GM12878 (cell line): Measurements from ENCODE around the gene CTNNA3. TPM values are rescaled to one million over a fixed set of nuclear protein-coding genes. Genes with fewer than 3 reads are reported as not detected.

ENCODE experiments used
- ATAC-seq: fragments of 200-7000 bp; cut with Tn5 transposase; 3 replicates; pipeline ENCODE4 v1.9.1; 2020; ENCODE audit warnings: mild to moderate bottlenecking, moderate library complexity
- BruUV-seq: library from RNA; stranded (reverse); fragments of 400-500 nt; replicated peaks from 2 replicates; lab custom pipeline; 2021; lab: Mats Ljungman, UMichigan
- CTCF ChIA-PET: fragments of 300-600 bp; sonication (Branson Sonifier 250); formaldehyde crosslinking; extraction: SDS; loops from one replicate; lab custom pipeline; 2021; ENCODE audit warnings: inconsistent platforms; lab: Yijun Ruan, JAX
- POLR2A ChIA-PET: fragments of 350-600 bp; formaldehyde crosslinking; extraction: SDS; loops from one replicate; lab custom pipeline; 2021; ENCODE audit warnings: inconsistent platforms; lab: Charles Lee
- RAD21 ChIA-PET: fragments of 300-600 bp; sonication (Branson Sonifier 250); formaldehyde crosslinking; loops from one replicate; lab custom pipeline; 2023; ENCODE audit warnings: antibody characterized with exemption; ENCODE audit not compliant: unreplicated experiment; lab: Charles Lee
- SMC1A ChIA-PET: fragments of 300-600 bp; sonication (Branson Sonifier 250); formaldehyde crosslinking; loops from one replicate; lab custom pipeline; 2023; ENCODE audit not compliant: unreplicated experiment, uncharacterized antibody; lab: Charles Lee
- DNase-seq: peaks from one replicate; pipeline ENCODE4 v3.0.0-alpha.2; 2011; ENCODE audit warnings: low read depth, low spot score
- FAIRE-seq: peaks from 3 replicates; lab custom pipeline; 2011; peaks lifted over from hg19 to GRCh38; lab: Jason Lieb, UNC
- H2AFZ ChIP-seq: 2 replicates; pipeline ENCODE4 v1.6.0; 2011; ENCODE audit warnings: low read depth, low read length, control low read depth; ENCODE audit not compliant: control insufficient read depth
- H3K27ac ChIP-seq: 2 replicates; pipeline ENCODE4 v1.5.1; 2011; ENCODE audit warnings: control low read depth; ENCODE audit not compliant: control insufficient read depth, insufficient read depth
- H3K27me3 ChIP-seq, 2 experiments: replicated peaks in 1 of 2; 2 replicates each; pipeline versions ENCODE4 v1.6.0 to v1.6.1; 2011; ENCODE audit warnings: low read length in 1 of 2; ENCODE audit not compliant: control insufficient read depth in 2 of 2, insufficient read depth in 2 of 2
- H3K36me3 ChIP-seq, 2 experiments: 2 replicates each; pipeline ENCODE4 v1.5.1; 2011; ENCODE audit warnings: low read length in 1 of 2; ENCODE audit not compliant: control insufficient read depth in 2 of 2, insufficient read depth in 2 of 2
- H3K4me1 ChIP-seq: 2 replicates; pipeline ENCODE4 v1.6.1; 2011; ENCODE audit warnings: mild to moderate bottlenecking, low read length, moderate library complexity, mixed read lengths; ENCODE audit not compliant: control insufficient read depth, insufficient read depth
- H3K4me2 ChIP-seq: 2 replicates; pipeline ENCODE4 v1.6.0; 2011; ENCODE audit warnings: control low read depth; ENCODE audit not compliant: control insufficient read depth, insufficient read depth
- H3K4me3 ChIP-seq: fragments of 200-600 bp; sonication (generic); 2 replicates; pipeline ENCODE4 v1.5.1; 2016
- H3K79me2 ChIP-seq: 2 replicates; pipeline ENCODE4 v1.6.0; 2011; ENCODE audit warnings: low read length; ENCODE audit not compliant: control insufficient read depth, insufficient read depth
- H3K9ac ChIP-seq: 2 replicates; pipeline ENCODE4 v1.8.0; 2011; ENCODE audit warnings: low read length, control low read depth, mixed read lengths; ENCODE audit not compliant: control insufficient read depth, insufficient read depth
- H3K9me3 ChIP-seq: replicated peaks from 3 replicates; pipeline ENCODE4 v1.5.1; 2011; ENCODE audit warnings: mild to moderate bottlenecking, low read length; ENCODE audit not compliant: control insufficient read depth, insufficient read depth
- H4K20me1 ChIP-seq: 2 replicates; pipeline ENCODE4 v1.6.0; 2011; ENCODE audit not compliant: control insufficient read depth, insufficient read depth
- E4F1 ChIP-seq: fragments of 450-650 bp; IDR thresholded peaks from 2 replicates; pipeline ENCODE4 v1.6.1; 2018; ENCODE audit warnings: borderline replicate concordance, mild to moderate bottlenecking; ENCODE audit not compliant: partially characterized antibody
- EED ChIP-seq: sonication (generic); IDR thresholded peaks from 2 replicates; pipeline ENCODE4 v1.6.1; 2016; ENCODE audit warnings: antibody characterized with exemption, low read depth
- REST ChIP-seq: IDR thresholded peaks from 2 replicates; pipeline ENCODE4 v1.6.1; 2012; ENCODE audit warnings: mild to moderate bottlenecking, low read depth, low read length
- SREBF2 ChIP-seq: IDR thresholded peaks from 2 replicates; pipeline ENCODE4 v1.6.1; 2012; ENCODE audit warnings: mild to moderate bottlenecking, low read length
- WGBS: methylation state at CpG from one replicate; pipeline ENCODE4 v1.1.6; 2016; ENCODE audit warnings: low lambda C conversion rate; ENCODE audit not compliant: insufficient replicate concordance, insufficient coverage; ENCODE audit errors: missing lambda C conversion rate; 5-methylcytosine and 5-hydroxymethylcytosine counted together
- in situ Hi-C: fragments of 300-500 bp; cut with MboI; formaldehyde crosslinking; loops from 9 replicates; pipeline ENCODE4 v1.14.3; 2018; ENCODE audit warnings: mixed read lengths
- intact Hi-C: fragments of 100-400 bp; cut with micrococcal nuclease; formaldehyde crosslinking; loops from one replicate; pipeline ENCODE4 v1.14.2; 2022; ENCODE audit not compliant: unreplicated experiment
- polyA plus RNA-seq, 11 experiments: library from polyadenylated mRNA; depleted of rRNA in 4 of 11; unstranded in 6 of 11; stranded (reverse) in 5 of 11; fragments of >200 nt; fragmentation: Nextera tagmentation in 4 of 11; fragmentation: Illumina TruSeq in 1 of 11; extraction: Ambion mirVana in 4 of 11; extraction: Trizol in 1 of 11; gene quantifications; 1 replicate in 1 of 11; 2 replicates in 10 of 11; pipeline versions ENCODE4 v1.2.1 to v1.2.3, GENCODE V29; 2011 to 2016; ENCODE audit warnings: inconsistent platforms in 2 of 11, missing spikeins in 2 of 11, low read depth in 1 of 11
- total RNA-seq, 4 experiments: library from RNA; depleted of rRNA in 3 of 4; stranded (reverse); fragments of >200 nt in 3 of 4; fragmentation: Illumina TruSeq in 1 of 4; extraction: Trizol in 1 of 4; gene quantifications; 2 replicates each; pipeline versions ENCODE4 v1.2.1 to v1.2.3, GENCODE V29; 2013 to 2021

Gene CTNNA3
- total and polyA plus RNA-seq, 10 of the 15 experiments (the other 5 are each of a cell fraction or from before 2014, with no cell fraction given), result under 0.01 to 4.5 (median 0.22) TPM; not detected in 2

DNA sequence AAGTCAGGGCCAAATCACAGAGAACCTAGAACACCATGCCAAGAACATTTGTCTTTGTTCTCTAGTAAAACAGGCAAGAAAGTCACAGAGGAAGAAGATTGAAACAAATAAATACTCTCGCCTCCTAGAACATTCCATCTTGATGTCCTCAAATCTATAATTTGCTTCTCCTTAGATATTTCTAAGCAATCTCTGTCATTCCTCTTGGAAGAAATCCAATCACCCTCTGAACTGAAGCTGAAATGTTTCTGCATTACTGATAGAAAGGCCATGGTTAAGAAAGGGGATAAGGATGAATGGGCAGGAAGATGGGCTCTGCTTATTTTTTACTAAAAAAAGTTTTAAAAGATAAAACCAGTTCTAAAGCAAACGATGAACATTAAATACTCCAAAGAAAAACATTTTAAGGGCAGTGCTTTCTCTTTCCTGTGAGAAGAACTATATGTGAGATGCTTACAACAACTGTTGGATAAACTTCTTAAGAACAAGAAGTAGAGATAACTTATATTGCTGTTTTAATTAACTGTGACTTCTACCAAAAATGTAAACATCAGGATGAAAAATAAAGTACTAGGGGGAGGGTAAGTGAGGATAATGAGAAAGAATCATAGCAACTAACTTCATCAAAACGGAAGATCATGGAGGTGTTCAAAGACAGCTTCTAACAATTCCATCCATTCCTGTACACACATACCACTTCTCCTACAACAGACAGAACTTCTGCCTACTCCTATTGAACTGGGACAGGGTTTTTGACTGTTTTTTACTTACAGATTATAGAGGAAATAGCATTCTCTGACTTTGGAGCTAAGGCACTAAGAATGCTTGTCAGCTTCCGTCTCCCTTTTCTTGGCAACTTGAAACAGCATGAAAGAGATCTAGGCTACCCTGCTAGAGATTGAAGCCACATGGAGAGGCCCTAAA lies 923.2 kb downstream of the CTNNA3 start:
- TF ChIP-seq E4F1, result no peak
- DNase-seq, result no peak
- Histone ChIP-seq H3K4me2 (no peak overlapping the region), H3K27ac (no peak overlapping the region), H2AFZ (no peak overlapping the region), H3K4me1 (no peaks in the 10 kb centered on the region), H3K9ac (no peak overlapping the region), H3K79me2 (no peaks in the 10 kb centered on the region), H3K9me3 (no peaks in the 10 kb centered on the region), H3K27me3 (no peaks in the 10 kb centered on the region), H3K4me3 (no peak overlapping the region), H3K36me3 (no peaks in the 10 kb centered on the region), H4K20me1 (no peaks in the 10 kb centered on the region)
- no peak for FAIRE-seq
- 19% methylated on average over 4 of the region's 4 CpGs for WGBS
- ChIA-PET SMC1A (interaction anchor here (0.8 to 1.2 kb wide), 2 partner anchors 9 to 23 kb away, joined by 3 to 4 read pairs; no protein-coding TSS in a partner anchor), POLR2A (interaction anchor here (0.7 kb wide), 1 partner anchor 655 kb away, joined by 5 read pairs; no protein-coding TSS in a partner anchor), CTCF (interaction anchor here (2.4 to 2.9 kb wide), 2 partner anchors 9 to 12 kb away, joined by 6 to 8 read pairs; no protein-coding TSS in a partner anchor), RAD21 (no interaction called here)
- no peak for ATAC-seq
- BruUV-seq, result no TSS peak
- in situ Hi-C loops, result no loop called here
- intact Hi-C loops, result no loop called here

DNA sequence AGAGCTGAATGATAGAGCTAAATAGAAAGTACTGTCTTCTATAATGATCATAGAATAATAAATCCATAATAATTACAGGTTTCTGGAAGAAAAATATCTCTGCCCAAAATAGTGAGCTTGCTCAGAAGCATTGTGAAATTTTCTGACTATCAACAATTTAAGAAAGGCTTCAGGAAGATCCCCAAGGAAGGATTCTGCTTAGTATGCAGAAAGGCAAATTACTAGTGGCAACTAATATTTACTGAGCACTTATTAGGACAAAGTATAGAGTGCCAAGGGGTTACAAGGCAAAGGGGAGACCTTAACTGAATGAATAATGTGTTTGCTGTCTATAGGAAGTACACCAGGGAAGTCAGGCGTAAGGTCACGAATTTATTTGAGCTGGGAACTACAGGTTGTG lies 928.3 kb downstream of the CTNNA3 start:
- Histone ChIP-seq H2AFZ (no peak overlapping the region), H3K9me3 (no peaks in the 10 kb centered on the region), H3K27ac (no peak overlapping the region), H3K36me3 (no peaks in the 10 kb centered on the region), H3K4me3 (no peak overlapping the region), H3K27me3 (no peaks in the 10 kb centered on the region), H4K20me1 (no peaks in the 10 kb centered on the region), H3K4me2 (no peak overlapping the region), H3K9ac (no peak overlapping the region), H3K79me2 (no peaks in the 10 kb centered on the region), H3K4me1 (no peaks in the 10 kb centered on the region)
- no peak for FAIRE-seq
- CTCF ChIA-PET, result no interaction called here
- in situ Hi-C loops (no loop called here), intact Hi-C loops (no loop called here)
- POLR2A ChIA-PET, result no interaction called here
- SMC1A ChIA-PET, result no interaction called here
- no peak for ATAC-seq
- no TSS peak for BruUV-seq
- RAD21 ChIA-PET, result no interaction called here
- no peak for DNase-seq
- WGBS, result 3% methylated on average over 2 of the region's 2 CpGs
- no peak for TF ChIP-seq EED
- TF ChIP-seq SREBF2, result no peak
- TF ChIP-seq REST, result no peak
